ENCODE measurements around the gene FLT4. TPM values are rescaled to one million over a fixed set of nuclear protein-coding genes. Genes with fewer than 3 reads are reported as not detected.

Gene FLT4
- polyA plus RNA-seq, 1 donor (not counting 4 experiments of a cell fraction or from before 2014, with no cell fraction given): not detected

GRCh38 chr5:180618829-180619562, 30.4 kb downstream of the FLT4 start:
- no peaks in the 10 kb centered on the region for H3K4me1 ChIP-seq (ENCODE audit: control insufficient read depth, extremely low read depth, insufficient read depth, low read length)
- H3K27ac ChIP-seq (ENCODE audit: control insufficient read depth, insufficient read depth, low read length): no peak overlapping the region
- H3K4me3 ChIP-seq (ENCODE audit: control insufficient read depth in 2 of 3, extremely low read depth in 1 of 3, insufficient read depth in 2 of 3, low read depth in 1 of 3, low read length in 3 of 3): peak overlapping the region in 1 of 3 experiments; percentile 46
- no peak for DNase-seq (ENCODE audit: low read depth, low spot score)
- no peak overlapping the region for H3K9ac ChIP-seq (ENCODE audit: control insufficient read depth, extremely low read depth, insufficient read depth, low read length)
- no peaks in the 10 kb centered on the region for H3K9me3 ChIP-seq (ENCODE audit: control insufficient read depth, low read depth, low read length)
- H3K27me3 ChIP-seq (ENCODE audit: control insufficient read depth, extremely low read depth, insufficient read depth, low read length): peaks cover 35% of the 10 kb centered on the region
- TF ChIP-seq EZH2 (IDR thresholded peaks at IDR 0.05; ENCODE audit: low read length) (no peak), CTCF (optimal IDR thresholded peaks at IDR 0.05 in 1 of 3, IDR thresholded peaks at IDR 0.05 in 1 of 3, conservative IDR thresholded peaks at IDR 0.05 in 1 of 3; ENCODE audit: extremely low read depth in 1 of 3, insufficient read depth in 2 of 3, low read length in 3 of 3) (peak in 2 of 3 experiments; percentile 43 to 67)
- H3K36me3 ChIP-seq (ENCODE audit: control insufficient read depth in 2 of 2, extremely low read depth in 1 of 2, insufficient read depth in 2 of 2, low read length in 2 of 2): no peaks in the 10 kb centered on the region
- H3K9me1 ChIP-seq (ENCODE audit: control insufficient read depth, extremely low read depth, insufficient read depth, low read length): no peaks in the 10 kb centered on the region
- dilution Hi-C loops (cut with MboI; ENCODE audit: extremely low pct_ligation_motif_present, low sequenced_read_pairs): no loop called here
- no peaks in the 10 kb centered on the region for H4K20me1 ChIP-seq (ENCODE audit: control insufficient read depth, extremely low read depth, insufficient read depth, low read length)
- FAIRE-seq: no peak
- peak overlapping the region; percentile 60 for H3K4me2 ChIP-seq (ENCODE audit: control insufficient read depth, extremely low read depth, insufficient read depth, low read depth, low read length)
- H3K79me2 ChIP-seq (ENCODE audit: control insufficient read depth, insufficient read depth, low read length): no peaks in the 10 kb centered on the region
- peak overlapping the region; percentile 51 for H2AFZ ChIP-seq (ENCODE audit: control insufficient read depth, low read length)

GRCh38 chr5:180618487-180618828, 30.9 kb downstream of the FLT4 start:
- Histone ChIP-seq H3K27ac (ENCODE audit: control insufficient read depth, insufficient read depth, low read length) (no peak overlapping the region), H3K9me3 (ENCODE audit: control insufficient read depth, low read depth, low read length) (no peaks in the 10 kb centered on the region), H3K4me3 (ENCODE audit: control insufficient read depth in 2 of 3, extremely low read depth in 1 of 3, insufficient read depth in 2 of 3, low read depth in 1 of 3, low read length in 3 of 3) (peak overlapping the region in 1 of 3 experiments; percentile 46), H3K4me2 (ENCODE audit: control insufficient read depth, extremely low read depth, insufficient read depth, low read depth, low read length) (peak overlapping the region; percentile 60), H3K4me1 (ENCODE audit: control insufficient read depth, extremely low read depth, insufficient read depth, low read length) (no peaks in the 10 kb centered on the region), H3K79me2 (ENCODE audit: control insufficient read depth, insufficient read depth, low read length) (no peaks in the 10 kb centered on the region), H4K20me1 (ENCODE audit: control insufficient read depth, extremely low read depth, insufficient read depth, low read length) (no peaks in the 10 kb centered on the region), H3K9me1 (ENCODE audit: control insufficient read depth, extremely low read depth, insufficient read depth, low read length) (no peaks in the 10 kb centered on the region), H2AFZ (ENCODE audit: control insufficient read depth, low read length) (peak overlapping the region; percentile 22), H3K27me3 (ENCODE audit: control insufficient read depth, extremely low read depth, insufficient read depth, low read length) (peaks cover 35% of the 10 kb centered on the region), H3K36me3 (ENCODE audit: control insufficient read depth in 2 of 2, extremely low read depth in 1 of 2, insufficient read depth in 2 of 2, low read length in 2 of 2) (no peaks in the 10 kb centered on the region), H3K9ac (ENCODE audit: control insufficient read depth, extremely low read depth, insufficient read depth, low read length) (no peak overlapping the region)
- TF ChIP-seq EZH2 (IDR thresholded peaks at IDR 0.05; ENCODE audit: low read length) (no peak), CTCF (optimal IDR thresholded peaks at IDR 0.05 in 1 of 3, IDR thresholded peaks at IDR 0.05 in 1 of 3, conservative IDR thresholded peaks at IDR 0.05 in 1 of 3; ENCODE audit: extremely low read depth in 1 of 3, insufficient read depth in 2 of 3, low read length in 3 of 3) (no peak)
- dilution Hi-C loops (cut with MboI; ENCODE audit: extremely low pct_ligation_motif_present, low sequenced_read_pairs): no loop called here
- DNase-seq (ENCODE audit: low read depth, low spot score): no peak
- no peak for FAIRE-seq
